Activated CD8-positive, alpha-beta memory T cell treated with anti-CD3 and anti-CD28 coated beads, Interleukin-2, amount 50 U/mL, for 1 hour (primary cell): ENCODE results near the gene DUXA.
"Not testable (repeated sequence)": the region's sequence is repeated elsewhere in the genome, so short reads cannot be mapped to it uniquely, and the experiment has no call there.

Experiments
- DNase-seq: peaks from one replicate; pipeline ENCODE4 v3.0.0-alpha.2; 2020; ENCODE audit errors: extremely low read depth

The DUXA gene

GRCh38 chr19:57167385-57167784 lies at the start of gene DUXA:
Gene DUXA, minus strand, starts transcription at chr19:57167485. Its CDS starts 42 bp downstream, at chr19:57167443.
- no peak for DNase-seq

DNA sequence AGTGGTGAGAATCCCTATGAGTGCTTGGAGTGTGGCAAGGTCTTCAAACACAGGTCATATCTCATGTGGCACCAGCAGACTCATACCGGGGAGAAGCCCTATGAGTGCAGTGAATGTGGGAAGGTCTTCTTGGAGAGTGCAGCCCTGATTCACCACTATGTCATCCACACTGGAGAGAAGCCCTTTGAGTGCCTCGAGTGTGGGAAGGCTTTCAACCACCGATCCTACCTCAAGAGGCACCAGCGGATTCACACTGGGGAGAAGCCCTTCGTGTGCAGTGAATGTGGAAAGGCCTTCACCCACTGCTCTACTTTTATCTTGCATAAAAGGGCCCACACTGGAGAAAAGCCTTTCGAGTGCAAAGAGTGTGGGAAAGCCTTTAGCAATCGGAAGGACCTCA lies 44.8 kb upstream of the DUXA start:
- no peak for DNase-seq

DNA sequence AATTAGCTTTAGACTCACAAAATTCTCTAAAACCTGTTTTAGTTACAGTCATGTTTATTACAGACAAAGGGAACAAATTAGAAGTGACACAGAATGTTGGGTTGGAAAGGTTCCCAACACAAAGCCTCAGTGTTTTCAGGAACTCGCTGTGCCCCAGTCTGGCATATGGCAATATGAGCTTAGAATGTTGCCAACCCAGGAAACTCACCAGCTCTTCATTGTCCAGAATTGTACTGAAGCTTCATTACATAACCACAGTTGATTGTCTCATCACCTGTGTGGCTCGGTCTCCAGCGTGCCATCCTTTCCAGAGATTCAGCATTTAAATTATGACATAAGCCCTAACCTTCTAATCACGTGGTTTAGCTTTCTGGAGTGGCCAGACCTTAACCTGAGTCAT lies 43.1 kb upstream of the DUXA start:
- DNase-seq, result no peak

GRCh38 chr19:57202160-57202559 lies 34.9 kb upstream of the DUXA start:
- DNase-seq, result no peak

- DNase-seq, result not testable (repeated sequence)
These were observed 30.6 kb upstream of the DUXA start for GRCh38 chr19:57197874-57198273.

DNA sequence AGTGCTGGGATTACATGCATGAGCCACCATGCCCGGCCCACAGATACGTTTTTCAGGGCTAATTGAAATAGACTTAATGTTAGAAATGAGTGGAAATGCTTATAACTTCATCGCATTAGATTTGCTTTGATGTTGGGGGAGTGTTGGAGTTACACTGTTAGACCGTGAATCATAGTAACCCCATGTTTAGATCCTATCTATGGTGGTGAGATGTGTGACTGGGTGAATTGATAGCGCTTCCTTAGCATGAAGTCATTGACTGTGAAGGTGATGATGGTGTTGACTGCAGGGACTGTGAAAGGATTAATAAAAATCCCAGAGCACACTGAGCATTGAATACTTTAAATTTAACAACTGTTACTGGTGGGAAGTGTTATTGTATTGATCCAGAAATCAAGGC lies 25.7 kb upstream of the DUXA start:
- no peak for DNase-seq

- DNase-seq, result no peak
These were observed 24.8 kb upstream of the DUXA start for GRCh38 chr19:57192077-57192420.

GRCh38 chr19:57191141-57192076 lies 24.1 kb upstream of the DUXA start, which contains the start of gene ZNF264:
Gene ZNF264, plus strand, starts transcription at chr19:57191500. Its CDS starts 414 bp downstream, at chr19:57191914.
- peak; percentile 65 for DNase-seq

GRCh38 chr19:57190301-57190700 lies 23.0 kb upstream of the DUXA start:
- DNase-seq, result no peak

DNA sequence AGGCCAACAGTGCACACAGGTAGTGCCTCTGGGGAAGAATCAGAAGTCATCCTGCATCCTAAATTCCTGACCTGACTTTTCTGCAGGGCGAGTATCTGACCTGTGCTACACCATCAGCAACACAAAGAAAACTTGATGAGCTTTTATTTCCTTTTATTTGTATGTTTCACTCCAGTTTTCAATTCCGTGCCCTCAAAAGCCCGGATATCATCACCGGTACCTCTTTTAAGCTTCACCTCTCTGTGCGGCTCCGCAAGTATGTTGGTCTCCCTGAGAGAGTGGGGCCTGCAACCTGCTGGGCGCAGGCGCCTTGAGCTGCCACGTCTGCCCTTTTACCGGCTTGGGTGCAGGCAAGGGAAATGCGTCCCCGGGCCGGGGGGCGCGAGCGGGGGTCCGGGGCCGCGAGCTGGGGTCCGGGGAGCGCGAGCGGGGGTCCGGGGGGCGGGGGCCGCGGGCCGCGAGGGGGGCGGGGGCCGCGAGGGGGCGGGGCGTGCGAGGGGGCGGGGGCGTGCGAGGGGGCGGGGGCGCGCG lies 4.3 kb upstream of the DUXA start:
- no peak for DNase-seq

GRCh38 chr19:57165846-57166245 lies 1.4 kb downstream of the DUXA start:
- DNase-seq, result no peak

- DNase-seq, result no peak
These were observed 5.2 kb downstream of the DUXA start for GRCh38 chr19:57161985-57162539.

GRCh38 chr19:57152921-57153320 lies 14.4 kb downstream of the DUXA start:
- no peak for DNase-seq

DNA sequence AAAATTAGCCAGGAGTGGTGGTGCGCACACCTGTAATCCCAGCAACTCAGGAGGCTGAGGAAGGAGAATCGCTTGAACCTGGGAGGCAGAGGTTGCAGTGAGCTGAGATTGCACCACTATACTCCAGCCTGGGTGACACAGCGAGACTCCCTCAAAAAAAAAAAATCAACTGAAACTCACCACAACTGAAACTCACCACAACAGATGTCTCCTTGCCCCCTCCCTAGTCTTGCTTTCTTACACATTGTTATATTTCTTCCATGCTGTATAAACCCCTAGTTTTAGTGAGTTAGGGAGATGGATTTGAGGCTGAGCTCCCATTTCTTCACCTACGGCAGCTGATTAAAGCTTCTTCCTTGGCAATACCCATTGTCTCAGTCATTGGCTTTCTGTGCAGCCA lies 25.6 kb downstream of the DUXA start:
- no peak for DNase-seq

GRCh38 chr19:57135797-57136196 lies 31.5 kb downstream of the DUXA start:
- no peak for DNase-seq

GRCh38 chr19:57127403-57127802 lies 39.9 kb downstream of the DUXA start:
- not testable (repeated sequence) for DNase-seq

DNA sequence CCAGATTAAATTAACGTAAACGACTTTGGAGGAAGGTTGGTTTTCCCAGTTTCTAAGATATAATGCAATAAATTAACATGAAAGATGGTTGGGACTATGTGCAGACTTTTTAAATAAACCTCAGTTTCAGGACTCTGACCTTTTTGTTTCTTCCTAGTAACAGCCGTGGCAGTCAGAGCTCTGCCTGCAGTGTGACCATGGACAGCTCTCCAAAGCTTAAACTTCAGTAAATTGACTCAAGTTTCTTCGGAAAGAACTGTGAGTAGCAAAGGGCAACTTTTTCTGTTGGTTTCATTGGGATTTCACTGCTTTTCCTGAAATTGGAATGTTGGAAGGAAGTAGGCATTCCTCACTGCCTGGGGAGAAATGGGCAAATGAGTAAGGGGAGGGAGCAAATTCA lies 43.4 kb downstream of the DUXA start:
- DNase-seq, result no peak

DNA sequence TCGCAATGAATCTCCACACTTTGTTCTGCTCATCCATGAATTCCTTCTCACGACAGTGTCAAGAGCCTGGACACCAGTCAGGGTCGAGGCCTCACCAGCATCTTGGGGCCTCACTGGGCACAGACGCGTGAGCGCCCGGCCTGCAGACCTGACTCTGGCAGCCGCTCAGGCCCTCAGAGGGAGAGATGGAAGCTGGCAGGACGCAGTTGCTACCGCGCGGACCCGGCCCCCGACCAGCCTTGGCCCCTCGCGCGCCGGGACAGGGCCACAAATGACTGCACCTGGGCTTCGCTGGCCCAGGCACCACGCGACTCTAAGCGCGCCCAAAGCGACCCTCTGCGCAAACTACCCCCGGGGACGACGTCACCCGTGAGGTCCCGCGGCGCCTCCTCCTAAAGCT lies 48.4 kb downstream of the DUXA start:
- no peak for DNase-seq

DNA sequence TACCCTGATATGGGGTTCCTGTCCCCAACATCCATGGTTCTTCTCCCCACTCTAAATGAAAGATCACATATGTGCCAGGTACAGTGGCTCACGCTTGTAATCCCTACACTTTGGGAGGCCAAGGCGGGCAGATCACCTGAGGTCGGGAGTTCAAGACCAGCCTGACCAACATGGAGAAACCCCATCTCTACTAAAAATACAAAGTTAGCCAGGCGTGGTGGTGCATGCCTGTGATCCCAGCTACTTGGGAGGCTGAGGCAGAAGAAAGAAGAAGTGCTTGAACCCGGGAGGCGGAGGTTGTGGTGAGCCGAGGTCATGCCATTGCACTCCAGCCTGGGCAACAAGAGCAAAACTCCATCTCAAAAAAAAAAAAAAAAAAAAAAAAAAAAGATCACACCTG lies 53.8 kb downstream of the DUXA start:
- not testable (repeated sequence) for DNase-seq

- DNase-seq, result no peak
These were observed 56.0 kb downstream of the DUXA start for GRCh38 chr19:57111329-57111644.

DNA sequence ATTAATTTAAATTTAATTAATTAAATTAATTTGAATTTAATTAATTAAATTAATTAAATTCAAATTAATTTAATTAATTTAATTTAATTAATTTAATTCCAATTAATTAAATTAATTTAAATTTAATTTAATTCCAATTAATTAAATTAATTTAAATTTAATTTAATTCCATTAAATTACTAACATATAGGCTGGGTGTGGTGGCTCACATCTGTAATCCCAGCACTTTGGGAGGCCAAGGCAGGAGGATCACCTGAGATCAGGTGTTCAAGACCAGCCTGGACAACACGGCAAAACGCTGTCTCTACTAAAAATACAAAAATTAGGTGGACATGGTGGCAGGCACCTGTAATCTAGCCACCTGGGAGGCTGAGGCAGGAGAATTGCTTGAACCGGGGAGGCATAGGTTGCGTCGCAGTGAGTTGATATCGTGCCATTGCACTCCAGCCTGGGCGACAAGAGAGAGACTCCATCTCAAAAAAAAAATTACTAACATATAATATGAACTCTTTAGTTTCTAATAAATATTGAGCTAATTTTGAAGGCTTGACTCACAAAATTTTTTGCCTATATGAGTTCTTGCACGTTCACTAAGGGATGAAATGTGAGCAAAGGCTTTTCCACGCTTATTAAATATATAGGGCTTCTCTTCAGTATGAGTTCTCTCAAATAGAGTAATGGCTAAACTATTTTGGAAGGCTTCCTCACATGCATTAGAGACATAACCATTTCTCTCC lies 56.5 kb downstream of the DUXA start:
- no peak for DNase-seq

- no peak for DNase-seq
These were observed 60.5 kb downstream of the DUXA start for GRCh38 chr19:57106722-57107235.
